Measurements from ENCODE around the gene CA4. TPM values are rescaled to one million over a fixed set of nuclear protein-coding genes. Genes with fewer than 3 reads are reported as not detected.

CA4 gene
- total RNA-seq, 1 experiment from 2014 or later: 6.7 TPM

DNA sequence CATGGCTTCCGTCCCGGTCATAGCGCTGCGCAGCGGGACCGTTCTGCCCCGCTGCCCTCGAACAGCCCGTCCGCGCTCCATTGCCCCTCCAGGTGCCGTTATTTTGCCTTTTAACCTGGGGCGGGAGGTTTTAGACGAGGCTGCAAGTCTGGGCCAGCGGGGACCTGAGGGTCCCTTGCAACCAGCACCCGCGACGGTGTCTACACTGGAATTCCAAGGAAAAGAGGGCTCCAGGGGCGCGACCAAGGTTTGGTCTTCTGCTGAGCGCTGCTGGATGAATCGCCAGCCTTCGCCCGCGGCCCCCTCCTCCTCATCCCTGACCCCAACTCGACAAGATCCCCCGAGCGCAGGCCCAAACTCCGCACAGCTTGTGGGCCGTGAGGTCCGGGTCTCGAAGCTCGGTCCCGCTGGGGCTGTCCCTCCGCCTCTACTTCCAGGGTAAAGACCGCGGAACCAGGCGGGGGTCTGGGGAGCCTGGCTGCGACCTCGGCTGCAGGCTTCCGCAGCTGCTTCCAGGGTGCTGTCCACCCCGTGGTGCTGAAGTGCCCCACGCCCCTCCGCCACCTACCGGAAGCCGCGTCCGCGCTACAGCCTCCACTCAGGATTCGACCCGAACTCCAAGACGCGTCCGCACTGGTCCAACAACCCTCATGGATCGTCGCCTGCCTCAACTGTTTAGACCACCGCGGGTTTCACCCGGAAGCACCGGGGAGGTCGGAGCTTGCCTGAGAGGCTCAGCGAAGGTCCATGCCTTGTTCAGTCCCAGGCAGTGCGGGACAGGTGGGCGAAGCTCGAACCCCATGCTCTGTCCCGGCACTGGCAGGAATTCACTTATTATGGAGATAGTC lies 10.1 kb upstream of the CA4 start (continued):
- TF ChIP-seq, protein P1, sequence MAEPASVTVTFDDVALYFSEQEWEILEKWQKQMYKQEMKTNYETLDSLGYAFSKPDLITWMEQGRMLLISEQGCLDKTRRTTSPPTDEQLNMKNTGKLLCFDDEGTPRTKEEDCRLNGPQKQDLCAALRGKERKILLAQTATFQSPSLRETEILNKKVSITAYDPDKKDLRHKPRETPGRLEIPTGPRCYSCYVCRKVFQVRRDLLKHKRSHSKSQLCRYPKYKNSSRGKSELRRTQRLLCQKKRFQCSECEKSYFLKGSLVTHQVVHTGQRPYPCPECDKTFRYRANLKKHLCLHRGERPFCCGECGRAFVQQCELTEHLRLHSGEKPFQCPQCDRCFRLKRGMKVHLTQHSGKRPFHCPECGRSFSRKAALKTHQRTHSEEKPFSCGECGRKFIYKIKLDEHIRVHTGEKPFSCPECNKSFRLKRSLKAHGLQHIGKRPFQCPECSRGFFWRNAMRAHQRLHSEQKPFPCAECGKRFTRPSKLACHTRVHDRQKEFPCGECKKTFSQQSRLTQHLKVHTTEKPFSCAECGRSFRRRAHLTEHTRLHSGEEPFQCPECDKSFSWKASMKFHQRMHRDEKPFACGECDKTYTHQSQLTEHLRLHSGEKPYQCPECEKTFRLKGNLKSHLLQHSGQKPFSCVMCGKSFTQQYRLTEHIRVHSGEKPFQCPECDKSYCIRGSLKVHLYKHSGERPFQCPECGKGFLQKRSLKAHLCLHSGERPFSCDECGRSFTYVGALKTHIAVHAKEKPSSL (CRISPR knock-in tag; conservative IDR thresholded peaks at IDR 0.05): no peak
- TF ChIP-seq, protein P2, sequence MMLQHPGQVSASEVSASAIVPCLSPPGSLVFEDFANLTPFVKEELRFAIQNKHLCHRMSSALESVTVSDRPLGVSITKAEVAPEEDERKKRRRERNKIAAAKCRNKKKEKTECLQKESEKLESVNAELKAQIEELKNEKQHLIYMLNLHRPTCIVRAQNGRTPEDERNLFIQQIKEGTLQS (CRISPR knock-in tag; conservative IDR thresholded peaks at IDR 0.05): peak; percentile 77; the same call in 1 of the 2 replicates
- TF ChIP-seq, protein P3, sequence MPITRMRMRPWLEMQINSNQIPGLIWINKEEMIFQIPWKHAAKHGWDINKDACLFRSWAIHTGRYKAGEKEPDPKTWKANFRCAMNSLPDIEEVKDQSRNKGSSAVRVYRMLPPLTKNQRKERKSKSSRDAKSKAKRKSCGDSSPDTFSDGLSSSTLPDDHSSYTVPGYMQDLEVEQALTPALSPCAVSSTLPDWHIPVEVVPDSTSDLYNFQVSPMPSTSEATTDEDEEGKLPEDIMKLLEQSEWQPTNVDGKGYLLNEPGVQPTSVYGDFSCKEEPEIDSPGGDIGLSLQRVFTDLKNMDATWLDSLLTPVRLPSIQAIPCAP (CRISPR knock-in tag; IDR thresholded peaks at IDR 0.05): peak; percentile 87
- TF ChIP-seq, protein P4, sequence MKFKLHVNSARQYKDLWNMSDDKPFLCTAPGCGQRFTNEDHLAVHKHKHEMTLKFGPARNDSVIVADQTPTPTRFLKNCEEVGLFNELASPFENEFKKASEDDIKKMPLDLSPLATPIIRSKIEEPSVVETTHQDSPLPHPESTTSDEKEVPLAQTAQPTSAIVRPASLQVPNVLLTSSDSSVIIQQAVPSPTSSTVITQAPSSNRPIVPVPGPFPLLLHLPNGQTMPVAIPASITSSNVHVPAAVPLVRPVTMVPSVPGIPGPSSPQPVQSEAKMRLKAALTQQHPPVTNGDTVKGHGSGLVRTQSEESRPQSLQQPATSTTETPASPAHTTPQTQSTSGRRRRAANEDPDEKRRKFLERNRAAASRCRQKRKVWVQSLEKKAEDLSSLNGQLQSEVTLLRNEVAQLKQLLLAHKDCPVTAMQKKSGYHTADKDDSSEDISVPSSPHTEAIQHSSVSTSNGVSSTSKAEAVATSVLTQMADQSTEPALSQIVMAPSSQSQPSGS (CRISPR knock-in tag; IDR thresholded peaks at IDR 0.05; ENCODE audit: borderline replicate concordance, low read depth): peak; percentile 72; the same call in 1 of the 2 replicates
- TF ChIP-seq, protein P5, sequence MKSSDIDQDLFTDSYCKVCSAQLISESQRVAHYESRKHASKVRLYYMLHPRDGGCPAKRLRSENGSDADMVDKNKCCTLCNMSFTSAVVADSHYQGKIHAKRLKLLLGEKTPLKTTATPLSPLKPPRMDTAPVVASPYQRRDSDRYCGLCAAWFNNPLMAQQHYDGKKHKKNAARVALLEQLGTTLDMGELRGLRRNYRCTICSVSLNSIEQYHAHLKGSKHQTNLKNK (CRISPR knock-in tag; IDR thresholded peaks at IDR 0.05): no peak
- peak; percentile 97 for TF ChIP-seq ETV6 (CRISPR knock-in tag; IDR thresholded peaks at IDR 0.05)
- 0 out of 2 replicates have a peak, but pooled peaks have one; percentile 62 for TF ChIP-seq ATF1 (CRISPR knock-in tag; IDR thresholded peaks at IDR 0.05)
- TF ChIP-seq, protein P6, sequence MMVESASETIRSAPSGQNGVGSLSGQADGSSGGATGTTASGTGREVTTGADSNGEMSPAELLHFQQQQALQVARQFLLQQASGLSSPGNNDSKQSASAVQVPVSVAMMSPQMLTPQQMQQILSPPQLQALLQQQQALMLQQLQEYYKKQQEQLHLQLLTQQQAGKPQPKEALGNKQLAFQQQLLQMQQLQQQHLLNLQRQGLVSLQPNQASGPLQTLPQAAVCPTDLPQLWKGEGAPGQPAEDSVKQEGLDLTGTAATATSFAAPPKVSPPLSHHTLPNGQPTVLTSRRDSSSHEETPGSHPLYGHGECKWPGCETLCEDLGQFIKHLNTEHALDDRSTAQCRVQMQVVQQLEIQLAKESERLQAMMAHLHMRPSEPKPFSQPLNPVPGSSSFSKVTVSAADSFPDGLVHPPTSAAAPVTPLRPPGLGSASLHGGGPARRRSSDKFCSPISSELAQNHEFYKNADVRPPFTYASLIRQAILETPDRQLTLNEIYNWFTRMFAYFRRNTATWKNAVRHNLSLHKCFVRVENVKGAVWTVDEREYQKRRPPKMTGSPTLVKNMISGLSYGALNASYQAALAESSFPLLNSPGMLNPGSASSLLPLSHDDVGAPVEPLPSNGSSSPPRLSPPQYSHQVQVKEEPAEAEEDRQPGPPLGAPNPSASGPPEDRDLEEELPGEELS (CRISPR knock-in tag; IDR thresholded peaks at IDR 0.05): peak; percentile 98
- peak; percentile 52; the same call in 1 of the 2 replicates for TF ChIP-seq NR1H2 (CRISPR knock-in tag; IDR thresholded peaks at IDR 0.05)
- TF ChIP-seq KAT7 (CRISPR knock-in tag; IDR thresholded peaks at IDR 0.05; ENCODE audit: borderline replicate concordance): peak; percentile 79; the same call in 1 of the 2 replicates
- peak; percentile 97 for TF ChIP-seq ZNF232 (CRISPR knock-in tag; IDR thresholded peaks at IDR 0.05)
- TF ChIP-seq, protein P7, sequence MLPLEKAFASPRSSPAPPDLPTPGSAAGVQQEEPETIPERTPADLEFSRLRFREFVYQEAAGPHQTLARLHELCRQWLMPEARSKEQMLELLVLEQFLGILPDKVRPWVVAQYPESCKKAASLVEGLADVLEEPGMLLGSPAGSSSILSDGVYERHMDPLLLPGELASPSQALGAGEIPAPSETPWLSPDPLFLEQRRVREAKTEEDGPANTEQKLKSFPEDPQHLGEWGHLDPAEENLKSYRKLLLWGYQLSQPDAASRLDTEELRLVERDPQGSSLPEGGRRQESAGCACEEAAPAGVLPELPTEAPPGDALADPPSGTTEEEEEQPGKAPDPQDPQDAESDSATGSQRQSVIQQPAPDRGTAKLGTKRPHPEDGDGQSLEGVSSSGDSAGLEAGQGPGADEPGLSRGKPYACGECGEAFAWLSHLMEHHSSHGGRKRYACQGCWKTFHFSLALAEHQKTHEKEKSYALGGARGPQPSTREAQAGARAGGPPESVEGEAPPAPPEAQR (CRISPR knock-in tag; IDR thresholded peaks at IDR 0.05): no peak
- no peak for TF ChIP-seq HMGA2 (CRISPR knock-in tag; IDR thresholded peaks at IDR 0.05)
- TF ChIP-seq PRRX2 (CRISPR knock-in tag; IDR thresholded peaks at IDR 0.05): no peak
- TF ChIP-seq, protein P8, sequence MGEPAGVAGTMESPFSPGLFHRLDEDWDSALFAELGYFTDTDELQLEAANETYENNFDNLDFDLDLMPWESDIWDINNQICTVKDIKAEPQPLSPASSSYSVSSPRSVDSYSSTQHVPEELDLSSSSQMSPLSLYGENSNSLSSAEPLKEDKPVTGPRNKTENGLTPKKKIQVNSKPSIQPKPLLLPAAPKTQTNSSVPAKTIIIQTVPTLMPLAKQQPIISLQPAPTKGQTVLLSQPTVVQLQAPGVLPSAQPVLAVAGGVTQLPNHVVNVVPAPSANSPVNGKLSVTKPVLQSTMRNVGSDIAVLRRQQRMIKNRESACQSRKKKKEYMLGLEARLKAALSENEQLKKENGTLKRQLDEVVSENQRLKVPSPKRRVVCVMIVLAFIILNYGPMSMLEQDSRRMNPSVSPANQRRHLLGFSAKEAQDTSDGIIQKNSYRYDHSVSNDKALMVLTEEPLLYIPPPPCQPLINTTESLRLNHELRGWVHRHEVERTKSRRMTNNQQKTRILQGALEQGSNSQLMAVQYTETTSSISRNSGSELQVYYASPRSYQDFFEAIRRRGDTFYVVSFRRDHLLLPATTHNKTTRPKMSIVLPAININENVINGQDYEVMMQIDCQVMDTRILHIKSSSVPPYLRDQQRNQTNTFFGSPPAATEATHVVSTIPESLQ (CRISPR knock-in tag; IDR thresholded peaks at IDR 0.05): no peak
- TF ChIP-seq, protein P9, sequence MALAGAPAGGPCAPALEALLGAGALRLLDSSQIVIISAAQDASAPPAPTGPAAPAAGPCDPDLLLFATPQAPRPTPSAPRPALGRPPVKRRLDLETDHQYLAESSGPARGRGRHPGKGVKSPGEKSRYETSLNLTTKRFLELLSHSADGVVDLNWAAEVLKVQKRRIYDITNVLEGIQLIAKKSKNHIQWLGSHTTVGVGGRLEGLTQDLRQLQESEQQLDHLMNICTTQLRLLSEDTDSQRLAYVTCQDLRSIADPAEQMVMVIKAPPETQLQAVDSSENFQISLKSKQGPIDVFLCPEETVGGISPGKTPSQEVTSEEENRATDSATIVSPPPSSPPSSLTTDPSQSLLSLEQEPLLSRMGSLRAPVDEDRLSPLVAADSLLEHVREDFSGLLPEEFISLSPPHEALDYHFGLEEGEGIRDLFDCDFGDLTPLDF (CRISPR knock-in tag; IDR thresholded peaks at IDR 0.05): peak; percentile 86
- no peak for TF ChIP-seq OVOL2 (CRISPR knock-in tag; IDR thresholded peaks at IDR 0.05; ENCODE audit: borderline replicate concordance)
- TF ChIP-seq FOXK1 (CRISPR knock-in tag; IDR thresholded peaks at IDR 0.05): peak; percentile 90
- peak; percentile 74 for TF ChIP-seq NR2C2 (CRISPR knock-in tag; IDR thresholded peaks at IDR 0.05)
- TF ChIP-seq RORB (CRISPR knock-in tag; IDR thresholded peaks at IDR 0.05): no peak
- TF ChIP-seq CREM (CRISPR knock-in tag; IDR thresholded peaks at IDR 0.05): peak; percentile 56; the same call in 1 of the 2 replicates
- peak; percentile 38; the same call in 1 of the 2 replicates for TF ChIP-seq IRF2 (CRISPR knock-in tag; IDR thresholded peaks at IDR 0.05; ENCODE audit: borderline replicate concordance, low read depth)
- TF ChIP-seq GRHL2 (CRISPR knock-in tag; IDR thresholded peaks at IDR 0.05; ENCODE audit: insufficient replicate concordance, severe bottlenecking): no peak
